Fibroblast of skin of left quadriceps (primary cell): ENCODE results near the gene SIPA1.
A peak's percentile ranks its signal among the peaks of the same experiment; 100 is the strongest.

Experiments
- DNase-seq, 2 experiments: peaks; one replicate each; pipeline ENCODE4 v3.0.0-alpha.2; 2013; ENCODE audit warnings: low read depth in 2 of 2

Gene SIPA1

DNA sequence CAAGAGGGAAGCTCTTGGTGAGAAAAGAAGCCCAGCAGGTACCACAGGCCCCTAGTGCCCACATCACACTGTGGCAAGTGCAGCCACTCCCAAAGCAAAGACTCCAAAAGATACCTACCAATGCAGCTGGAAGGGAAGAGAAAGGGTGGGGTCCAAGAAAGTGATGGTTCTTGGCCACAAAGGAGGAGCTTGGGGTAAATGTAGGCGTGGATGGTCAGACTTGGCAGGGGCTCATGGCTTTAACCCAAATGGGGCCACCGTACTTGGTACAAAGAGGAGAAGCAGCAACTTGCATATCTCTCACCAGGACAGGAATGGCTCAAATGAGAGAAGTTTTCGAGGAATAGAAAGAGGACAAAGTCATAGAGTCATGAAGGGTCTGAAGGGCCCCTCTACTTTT, 28.7 kb upstream of the SIPA1 start:
- no peak for DNase-seq

DNA sequence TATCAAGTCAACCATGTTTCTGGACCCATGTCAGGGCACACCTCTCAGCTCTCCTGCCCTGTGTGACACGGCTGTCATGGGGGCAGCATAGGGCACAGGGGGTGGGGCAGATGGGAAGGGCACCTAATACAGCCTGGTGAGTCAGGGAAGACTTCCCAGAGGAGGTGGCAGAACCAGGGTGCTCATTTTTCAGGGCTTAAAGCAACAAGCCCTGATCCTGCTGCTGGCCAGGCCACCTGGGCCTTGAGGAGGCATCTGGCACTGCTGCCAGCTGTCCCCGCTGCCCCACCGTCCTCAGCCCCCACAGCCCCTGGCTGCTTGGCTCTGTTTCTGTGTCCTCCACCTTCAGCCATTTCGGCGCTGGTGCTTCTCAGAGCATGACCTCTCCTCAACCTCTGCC, 28.2 kb upstream of the SIPA1 start:
- no peak for DNase-seq

DNA sequence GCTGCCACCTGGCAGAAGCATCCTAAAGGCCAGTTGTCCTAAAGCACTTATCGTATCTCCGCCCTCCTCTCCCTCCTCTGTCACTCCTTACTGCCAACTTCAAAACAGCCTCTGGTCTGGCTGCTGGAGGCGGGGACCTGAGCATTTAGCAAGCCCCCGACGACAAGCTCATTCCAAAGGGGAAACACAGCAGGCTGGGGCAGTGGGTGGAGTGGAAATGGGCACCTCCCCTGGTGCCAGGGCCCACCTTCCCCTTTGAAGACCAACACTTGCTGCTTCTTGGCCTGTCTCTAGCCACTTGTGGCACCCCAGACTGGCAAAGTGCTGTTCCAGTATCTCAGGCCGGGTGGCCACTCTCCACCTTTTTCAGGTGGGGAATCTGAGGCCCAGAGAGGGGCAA, 27.5 kb upstream of the SIPA1 start:
- DNase-seq: no peak

DNA sequence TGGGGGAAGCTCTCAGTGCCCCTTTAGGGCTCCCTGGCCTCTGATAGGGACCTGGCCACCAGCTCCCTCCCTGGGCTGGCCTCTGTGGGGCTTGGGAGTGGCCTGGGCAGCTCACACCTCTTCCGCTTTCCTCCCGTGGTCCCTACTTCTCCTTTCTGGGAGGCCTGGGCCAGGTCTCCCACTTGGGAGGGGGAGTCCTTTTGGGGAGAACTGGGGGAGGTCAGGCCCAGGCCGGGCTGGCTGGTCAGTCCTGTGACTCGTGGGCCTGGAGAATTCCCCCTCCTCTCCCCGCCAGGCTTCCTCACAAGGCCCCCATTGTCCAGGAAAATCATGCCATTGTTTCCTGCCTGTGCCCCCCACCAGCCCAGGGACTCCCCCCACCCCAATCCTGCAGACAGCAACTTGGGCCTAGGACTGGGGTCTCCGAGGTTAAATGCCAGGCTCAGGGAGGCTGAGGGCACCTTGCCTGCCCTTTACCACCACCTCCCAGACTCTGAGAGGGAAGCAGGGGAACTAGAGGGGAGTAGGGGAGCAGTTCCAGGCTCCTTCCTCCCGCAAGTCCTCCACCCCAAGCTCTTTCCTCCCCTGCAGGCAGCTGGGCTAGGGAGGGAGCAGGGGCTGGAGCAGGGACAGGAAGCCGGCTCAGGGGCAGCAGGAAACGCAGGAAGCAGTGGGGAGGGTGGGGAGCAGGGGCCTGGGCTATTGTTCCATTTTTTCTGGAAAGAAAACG, 26.7 kb upstream of the SIPA1 start:
- DNase-seq: no peak

DNA sequence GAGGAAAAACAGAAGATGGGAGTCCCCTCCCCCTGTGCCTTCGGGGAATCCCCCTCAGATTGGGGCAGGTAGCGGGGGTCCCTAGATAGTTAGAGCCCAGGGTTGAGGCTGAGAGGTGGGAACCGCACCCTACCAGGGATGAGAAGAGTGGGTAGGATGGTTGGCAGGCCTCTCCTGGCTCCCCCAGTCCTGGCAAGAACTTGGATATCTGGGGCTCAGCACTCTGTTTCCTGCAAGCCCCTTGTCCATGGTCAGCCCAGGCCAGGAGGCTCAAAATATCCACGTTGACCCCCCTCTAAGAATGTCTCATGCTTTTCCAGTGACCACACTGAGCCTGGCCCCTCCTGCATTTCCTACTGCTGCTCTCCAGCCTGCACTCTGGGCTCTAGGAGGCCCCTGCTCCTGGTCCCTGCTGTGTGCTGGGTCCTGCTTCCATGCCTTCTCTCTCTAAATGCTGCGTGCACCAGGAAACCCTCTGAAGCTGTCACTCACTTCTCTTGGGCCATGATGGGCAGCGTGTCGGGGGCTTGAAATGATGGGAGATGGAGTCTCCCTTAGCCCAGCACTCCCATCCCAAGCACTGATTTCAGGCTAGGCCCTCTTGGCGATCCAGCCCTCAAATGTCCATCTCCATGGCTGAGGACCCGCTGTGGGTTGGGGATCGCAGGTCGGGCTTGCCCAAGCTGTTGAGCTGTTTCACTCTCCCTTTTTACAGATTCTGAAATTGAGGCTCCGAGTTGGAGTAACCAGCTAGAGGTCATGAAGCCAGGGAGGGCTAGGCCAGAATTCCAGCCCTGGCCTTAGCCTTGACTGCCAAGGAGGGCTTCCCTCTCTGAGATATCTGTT, 25.9 kb upstream of the SIPA1 start:
- no peak for DNase-seq

DNA sequence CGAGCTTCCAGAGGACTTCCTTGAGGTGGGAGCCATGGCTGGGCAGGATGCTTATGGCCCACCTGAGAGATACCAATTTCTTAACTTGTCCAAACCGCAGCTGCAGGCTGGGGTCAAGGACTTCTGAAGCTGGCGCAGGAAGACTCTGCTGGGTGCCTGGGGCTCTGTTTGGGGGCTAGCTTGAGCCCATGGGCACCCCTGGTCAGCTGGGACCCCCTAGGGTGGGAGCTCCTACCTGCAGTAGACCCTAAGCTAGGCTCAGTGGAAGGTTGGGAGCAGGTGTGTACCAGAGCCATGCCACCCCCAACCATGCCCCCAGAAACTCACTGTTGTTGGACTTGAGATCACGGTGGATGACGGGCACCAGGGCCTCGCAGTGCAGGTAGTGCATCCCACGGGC, 25.2 kb upstream of the SIPA1 start:
- DNase-seq: no peak

DNA sequence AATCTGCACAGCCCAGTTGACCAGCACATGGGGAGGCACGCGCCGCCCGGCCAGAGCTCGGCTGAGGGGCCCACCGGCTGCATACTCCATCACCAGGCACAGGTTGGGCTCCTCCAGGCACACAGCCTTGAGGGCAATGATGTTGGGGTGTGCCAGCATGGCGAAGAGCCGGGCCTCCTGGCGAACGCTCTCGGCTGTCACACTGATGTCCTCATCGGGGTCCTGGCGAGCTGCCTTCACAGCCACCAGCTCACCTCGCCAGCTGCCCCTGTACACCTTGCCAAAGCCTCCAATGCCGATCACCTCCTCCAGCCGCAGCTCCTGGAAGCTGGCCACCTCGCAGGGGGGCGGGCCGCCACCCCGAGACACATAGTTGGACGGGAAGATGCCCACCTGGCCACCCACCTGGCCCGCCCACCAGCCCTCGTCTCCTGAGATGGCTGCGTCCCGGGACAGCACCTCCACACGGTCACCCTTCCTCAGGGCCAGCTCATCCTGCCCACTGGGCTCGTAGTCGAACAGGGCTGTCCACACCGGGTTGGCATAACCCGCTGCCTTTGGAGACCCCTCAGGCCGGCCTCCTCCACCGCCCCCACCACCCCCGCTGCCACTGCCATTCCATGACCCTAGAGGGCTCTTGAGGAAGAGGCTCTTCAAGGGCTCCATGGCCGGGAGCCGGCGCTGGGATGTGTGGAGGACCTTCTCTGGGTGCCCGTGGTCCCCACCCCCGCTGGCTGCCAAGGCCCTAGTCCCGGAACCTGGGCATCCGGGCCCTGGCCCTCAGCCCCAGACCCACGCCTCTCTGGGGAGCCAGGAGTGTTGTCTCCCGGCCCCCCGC, 24.6 kb upstream of the SIPA1 start:
- no peak for DNase-seq

DNA sequence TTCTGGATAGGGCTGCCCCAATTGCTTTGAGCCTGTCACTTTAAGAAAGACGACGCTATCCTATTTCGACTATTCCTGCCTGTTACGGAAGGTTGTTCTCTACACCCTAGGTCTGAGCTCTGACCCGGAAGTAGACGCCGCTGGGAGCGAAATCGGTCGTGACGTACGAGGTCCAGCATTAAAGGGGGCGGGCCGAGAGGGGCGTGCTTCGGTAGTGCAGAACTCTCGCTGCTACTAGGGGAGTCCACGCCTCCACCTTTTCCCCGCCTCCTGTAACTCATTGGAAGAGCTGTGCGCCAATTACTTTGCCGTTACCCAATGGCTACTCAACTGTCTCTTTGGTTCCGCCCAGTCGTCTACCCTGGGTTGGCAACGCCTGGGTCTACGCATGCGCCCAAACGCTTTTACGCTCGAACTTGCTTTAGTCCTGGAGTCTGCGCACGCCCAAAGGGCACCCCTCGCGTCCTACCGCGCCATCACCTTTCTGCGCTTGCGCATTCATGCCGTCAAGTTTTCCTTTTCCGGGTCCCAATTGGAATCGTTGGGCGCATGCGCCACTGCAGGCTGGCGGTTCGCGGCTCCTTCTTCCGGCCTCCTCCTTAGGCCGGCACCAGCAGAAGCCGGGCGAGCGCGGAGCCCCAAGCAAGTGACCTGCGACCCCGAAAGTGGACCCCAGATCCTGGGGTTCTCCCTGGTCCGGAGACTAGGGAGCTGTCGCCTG, 22.5 kb upstream of the SIPA1 start, which contains the start of gene PCNX3:
TSS of gene PCNX3 (plus strand) at position 548 of the 721 bp plus-strand sequence. CDS start 536 bp downstream, outside the sequence.
- DNase-seq: peak; percentile 100

DNA sequence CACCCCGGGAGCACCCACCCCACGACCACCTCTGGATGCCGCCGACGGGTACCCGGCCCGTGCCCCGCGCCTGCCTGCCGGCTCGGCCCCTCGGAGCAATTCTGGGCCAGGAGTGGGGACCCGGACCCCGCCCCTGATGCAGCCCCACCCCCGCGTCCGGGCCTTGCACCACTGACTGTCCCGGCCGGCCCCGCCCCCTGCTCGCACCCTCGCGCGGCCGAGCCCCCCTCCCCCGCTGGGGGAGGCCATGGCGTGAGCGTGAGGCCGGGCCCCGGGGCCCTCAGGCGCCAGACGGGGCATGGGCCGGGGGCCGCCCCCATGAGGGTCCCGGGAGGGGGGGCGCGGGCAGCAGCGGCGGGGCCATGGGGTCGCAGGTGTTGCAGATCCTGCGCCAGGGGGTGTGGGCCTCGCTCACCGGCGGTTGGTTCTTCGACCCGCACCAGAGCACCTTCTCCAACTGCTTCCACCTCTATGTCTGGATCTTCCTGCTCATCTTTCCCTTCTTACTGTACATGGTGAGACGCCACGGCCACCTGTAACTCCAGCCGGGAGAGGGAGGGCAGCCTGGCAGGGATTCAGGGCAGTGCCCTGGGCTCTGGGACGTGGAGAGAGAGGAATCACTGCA, 21.8 kb upstream of the SIPA1 start:
- DNase-seq: no peak

DNA sequence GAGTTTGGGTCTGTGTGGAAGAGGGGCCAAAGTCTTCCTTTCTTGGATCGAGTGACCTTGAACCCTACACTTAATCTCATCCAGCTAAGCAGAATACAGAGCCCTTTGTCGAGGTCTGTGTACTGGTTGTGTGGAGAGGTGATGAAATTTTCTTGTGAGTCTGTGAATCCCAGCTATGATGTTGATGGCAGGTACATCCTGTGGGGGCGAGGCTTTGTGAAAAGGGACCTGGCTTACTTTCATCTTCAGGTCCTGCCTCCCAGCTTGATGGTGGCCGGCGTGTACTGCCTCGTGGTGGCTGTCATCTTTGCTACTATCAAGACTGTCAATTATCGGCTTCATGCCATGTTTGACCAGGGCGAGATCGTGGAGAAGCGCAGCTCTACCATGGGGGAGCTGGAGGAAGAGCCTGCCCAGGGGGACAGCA, 21.3 kb upstream of the SIPA1 start:
- no peak for DNase-seq

DNA sequence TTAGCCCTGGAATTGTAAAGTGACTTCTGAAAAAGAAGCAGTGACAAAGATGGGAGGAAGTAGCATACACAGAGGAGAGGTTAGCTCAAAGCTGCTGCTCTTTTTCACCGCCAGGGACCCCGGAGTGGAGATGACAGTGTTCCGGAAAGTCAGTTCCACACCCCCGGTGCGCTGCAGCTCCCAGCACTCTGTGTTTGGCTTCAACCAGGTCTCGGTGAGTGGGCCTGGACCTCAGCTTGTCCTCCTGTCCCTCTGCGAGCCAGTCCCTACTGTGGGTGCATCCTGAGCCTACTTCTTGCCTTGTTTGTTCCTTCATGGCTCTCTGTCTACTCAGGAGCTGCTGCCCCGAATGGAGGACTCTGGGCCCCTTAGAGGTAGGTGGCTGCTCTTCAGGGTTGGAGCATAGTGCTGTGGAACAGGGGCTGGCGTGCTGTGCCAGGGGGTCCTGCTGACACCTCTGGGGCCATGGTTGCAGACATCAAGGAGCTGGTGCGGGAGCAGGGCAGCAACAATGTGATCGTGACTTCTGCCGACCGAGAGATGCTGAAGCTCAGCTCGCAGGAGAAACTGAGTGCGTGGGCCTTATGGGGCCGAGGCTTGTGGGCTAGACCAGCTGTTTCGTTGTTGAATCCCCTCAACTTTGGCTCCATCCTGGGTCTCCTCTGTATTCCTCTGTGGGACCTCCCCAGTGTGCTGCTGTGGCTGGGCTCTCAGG, 20.6 kb upstream of the SIPA1 start:
- no peak for DNase-seq

DNA sequence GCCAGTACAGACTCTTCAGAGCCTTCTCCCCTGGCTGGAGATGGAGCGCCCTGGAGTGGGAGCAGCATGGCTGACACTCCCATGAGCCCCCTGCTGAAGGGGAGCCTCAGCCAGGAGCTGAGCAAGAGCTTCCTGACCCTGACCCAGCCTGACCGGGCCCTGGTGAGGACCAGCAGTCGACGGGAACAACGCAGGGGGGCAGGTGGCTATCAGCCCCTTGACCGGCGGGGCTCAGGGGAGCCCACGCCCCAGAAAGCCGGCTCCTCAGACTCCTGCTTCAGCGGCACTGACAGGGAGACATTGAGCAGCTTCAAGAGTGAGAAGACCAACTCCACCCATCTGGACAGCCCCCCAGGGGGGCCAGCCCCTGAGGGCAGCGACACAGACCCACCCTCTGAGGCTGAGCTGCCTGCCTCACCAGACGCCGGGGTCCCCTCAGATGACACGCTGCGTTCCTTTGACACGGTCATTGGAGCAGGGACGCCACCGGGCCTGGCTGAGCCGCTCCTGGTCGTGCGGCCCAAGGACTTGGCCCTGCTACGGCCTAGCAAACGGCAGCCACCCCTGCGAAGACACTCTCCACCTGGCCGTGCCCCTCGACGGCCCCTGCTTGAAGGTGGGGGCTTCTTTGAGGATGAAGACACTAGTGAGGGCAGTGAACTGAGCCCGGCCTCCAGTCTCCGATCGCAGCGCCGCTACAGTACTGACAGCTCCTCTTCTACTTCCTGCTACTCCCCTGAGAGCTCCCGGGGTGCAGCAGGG, 19.7 kb upstream of the SIPA1 start:
- no peak for DNase-seq

DNA sequence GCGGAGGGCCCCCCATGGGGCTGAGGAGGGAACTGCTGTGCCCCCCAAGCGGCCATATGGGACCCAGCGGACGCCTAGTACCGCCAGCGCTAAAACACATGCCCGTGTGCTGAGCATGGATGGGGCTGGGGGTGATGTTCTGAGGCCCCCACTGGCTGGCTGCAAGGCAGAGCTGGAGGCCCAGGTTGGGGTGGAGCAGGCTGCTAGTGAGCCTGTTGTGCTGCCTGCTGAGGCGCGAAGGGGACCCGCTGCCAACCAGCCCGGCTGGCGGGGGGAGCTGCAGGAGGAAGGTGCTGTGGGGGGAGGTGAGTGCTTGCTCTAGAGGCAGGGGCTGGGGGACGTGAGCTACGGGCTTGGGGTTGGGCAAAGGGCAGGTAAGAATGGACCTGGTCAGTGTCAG, 19.1 kb upstream of the SIPA1 start:
- DNase-seq: no peak

DNA sequence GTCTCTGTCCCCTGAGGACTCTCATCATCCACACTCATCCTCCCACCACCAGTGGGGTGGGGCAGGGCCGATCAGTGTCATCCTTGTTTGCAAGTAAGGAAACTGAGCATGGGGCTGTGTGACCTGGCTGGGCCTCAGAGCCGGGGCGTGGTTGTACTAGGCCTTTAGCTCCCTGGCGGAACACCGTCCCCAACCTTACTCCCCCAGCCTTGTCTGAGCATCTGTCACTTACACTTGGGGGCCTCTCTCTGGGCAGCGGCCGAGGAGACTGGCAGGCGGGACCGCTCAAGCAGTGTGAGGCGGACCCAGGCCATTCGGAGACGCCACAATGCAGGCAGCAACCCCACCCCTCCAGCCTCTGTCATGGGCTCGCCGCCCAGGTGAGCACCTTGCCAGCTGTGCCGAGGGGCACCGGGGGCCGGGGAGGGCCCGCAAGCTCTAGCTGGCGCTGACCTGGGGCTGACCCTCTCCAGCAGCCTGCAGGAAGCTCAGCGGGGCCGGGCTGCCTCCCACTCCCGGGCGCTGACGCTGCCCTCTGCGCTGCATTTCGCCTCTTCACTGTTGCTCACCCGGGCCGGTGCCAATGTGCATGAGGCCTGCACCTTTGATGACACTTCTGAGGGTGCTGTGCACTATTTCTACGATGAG, 18.5 kb upstream of the SIPA1 start:
- no peak for DNase-seq

DNA sequence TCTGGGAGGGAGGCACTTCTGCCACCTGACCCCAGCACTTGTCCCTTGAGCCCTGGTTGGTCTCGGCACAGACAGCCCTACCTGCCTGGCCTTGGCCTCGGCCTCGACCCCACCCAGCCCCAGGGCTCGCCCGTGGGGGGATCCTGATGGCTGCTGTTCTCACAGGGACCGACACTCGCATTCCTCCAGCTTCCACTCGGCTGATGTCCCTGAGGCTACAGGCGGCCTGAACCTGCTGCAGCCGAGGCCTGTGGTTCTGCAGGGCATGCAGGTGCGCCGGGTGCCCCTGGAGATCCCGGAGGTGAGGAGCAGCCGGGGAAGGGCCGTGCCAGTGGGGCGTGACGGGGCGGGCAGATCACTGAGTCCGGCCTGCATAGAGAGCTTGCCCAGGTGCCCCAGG, 17.2 kb upstream of the SIPA1 start:
- no peak for DNase-seq

DNA sequence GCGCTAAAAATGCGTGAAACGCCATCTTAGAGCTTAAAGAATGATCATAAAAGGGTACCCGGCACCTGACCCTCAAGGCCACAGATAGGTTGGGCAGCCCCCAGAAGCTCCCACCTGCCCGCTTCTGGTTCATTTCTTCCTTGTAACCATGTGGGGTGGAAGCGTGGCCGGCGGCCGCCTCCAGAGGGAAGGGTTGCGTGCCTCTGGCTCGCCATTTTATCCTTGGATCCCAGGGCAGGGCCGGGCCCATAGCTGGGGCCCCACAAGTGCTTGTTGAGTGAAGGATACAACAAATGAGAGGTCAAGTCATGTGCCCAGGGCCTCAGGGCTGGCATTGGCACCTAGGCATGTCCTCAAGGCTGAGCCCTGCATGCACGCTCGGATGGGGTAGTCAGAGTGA, 16.4 kb upstream of the SIPA1 start:
- DNase-seq: no peak

DNA sequence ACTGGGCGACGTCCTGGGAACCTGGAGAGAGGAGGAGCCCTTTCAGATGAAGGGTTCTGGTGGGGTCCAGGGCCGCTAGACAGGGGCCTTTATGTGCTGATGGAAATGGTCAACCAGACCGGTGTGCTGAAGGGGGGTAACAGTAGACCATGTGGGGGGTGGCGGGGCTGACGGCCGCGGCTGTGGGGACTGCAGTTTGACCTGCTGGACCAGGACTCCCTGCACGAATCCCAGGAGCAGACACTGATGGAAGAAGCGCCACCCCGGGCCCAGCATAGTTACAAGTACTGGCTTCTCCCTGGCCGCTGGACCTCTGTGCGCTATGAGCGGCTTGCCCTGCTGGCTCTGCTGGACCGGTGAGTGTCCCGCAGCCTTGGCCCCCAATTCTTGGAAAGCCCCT, 15.9 kb upstream of the SIPA1 start:
- DNase-seq: no peak

DNA sequence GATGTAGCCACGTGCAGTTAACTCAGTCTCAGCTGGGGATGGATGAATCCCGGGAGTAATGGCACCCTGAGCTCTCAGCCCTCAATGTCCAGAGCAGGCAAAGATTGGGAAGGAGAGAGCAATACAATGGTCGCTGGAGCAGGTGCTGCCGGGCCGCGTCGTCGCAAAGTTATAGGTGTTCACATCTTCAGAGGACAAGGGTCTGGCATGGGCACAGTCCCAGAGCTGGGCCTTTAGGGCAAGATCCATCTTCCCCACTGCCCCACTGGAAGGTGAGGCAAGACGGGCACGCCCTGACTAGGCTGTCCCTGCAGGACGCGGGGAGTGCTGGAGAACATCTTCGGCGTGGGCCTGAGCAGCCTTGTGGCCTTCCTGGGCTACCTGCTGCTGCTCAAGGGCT, 14.7 kb upstream of the SIPA1 start:
- DNase-seq: no peak
